Limb (tissue), 2 donors: Measurements from ENCODE around the gene ID1.
"Not testable (repeated sequence)": the region's sequence is repeated elsewhere in the genome, so short reads cannot be mapped to it uniquely, and the experiment has no call there.

ENCODE experiments used
- DNase-seq, 2 donors: peaks; one replicate each; pipeline ENCODE4 v3.0.0-alpha.2; 2016; ENCODE audit errors: extremely low spot score in 2 of 2

Gene ID1

GRCh38 chr20:31637660-31638059 lies 32.6 kb downstream of the ID1 start, which contains the start of gene COX4I2:
Gene COX4I2 (plus strand): TSS chr20:31637912. CDS start chr20:31639018, 1,106 bp downstream.
- no peak for DNase-seq

GRCh38 chr20:31638317-31638716 lies 33.2 kb downstream of the ID1 start:
- DNase-seq: no peak

DNA sequence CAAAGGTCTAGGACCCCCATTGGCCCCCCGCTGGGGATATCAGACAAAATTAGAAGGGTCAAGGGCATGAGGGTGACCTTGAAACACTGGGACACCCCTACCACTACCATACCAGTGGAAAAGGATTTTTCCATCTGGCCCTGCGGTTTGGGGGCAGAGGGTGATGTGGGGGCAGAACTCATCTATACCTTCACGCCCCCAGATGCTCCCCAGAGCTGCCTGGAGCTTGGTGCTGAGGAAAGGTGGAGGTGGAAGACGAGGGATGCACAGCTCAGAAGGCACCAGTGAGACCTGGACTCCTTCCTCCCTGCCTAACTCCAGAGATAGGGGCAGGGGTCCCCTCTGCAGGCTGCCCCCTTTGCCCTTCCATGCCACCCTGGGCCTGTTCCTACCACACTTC lies 33.7 kb downstream of the ID1 start:
- DNase-seq: no peak

- no peak for DNase-seq
These were observed 35.2 kb downstream of the ID1 start for GRCh38 chr20:31640259-31640658.

- DNase-seq: no peak
These were observed 36.3 kb downstream of the ID1 start for GRCh38 chr20:31641391-31641790.

- DNase-seq: no peak
These were observed 37.7 kb downstream of the ID1 start for GRCh38 chr20:31642837-31643236.

DNA sequence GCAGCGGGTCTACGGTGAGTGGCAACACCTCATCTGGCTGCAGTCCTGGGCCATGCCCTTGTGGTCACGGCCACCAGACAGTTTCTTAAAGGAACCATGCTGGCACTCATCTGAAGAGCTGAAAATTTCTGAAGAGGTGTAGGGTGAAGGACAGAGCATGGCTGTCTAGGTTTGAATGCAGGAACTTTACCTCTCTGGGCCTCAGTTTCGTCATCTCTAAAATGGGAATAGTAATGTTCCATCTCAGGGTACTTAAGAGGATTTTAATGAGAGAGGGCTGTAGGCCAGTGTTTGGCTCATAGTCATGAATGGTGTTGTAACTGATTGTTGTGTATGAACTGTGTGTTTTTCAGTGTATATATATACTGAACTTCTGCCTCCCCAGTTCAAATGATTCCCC lies 38.4 kb downstream of the ID1 start:
- no peak for DNase-seq

DNA sequence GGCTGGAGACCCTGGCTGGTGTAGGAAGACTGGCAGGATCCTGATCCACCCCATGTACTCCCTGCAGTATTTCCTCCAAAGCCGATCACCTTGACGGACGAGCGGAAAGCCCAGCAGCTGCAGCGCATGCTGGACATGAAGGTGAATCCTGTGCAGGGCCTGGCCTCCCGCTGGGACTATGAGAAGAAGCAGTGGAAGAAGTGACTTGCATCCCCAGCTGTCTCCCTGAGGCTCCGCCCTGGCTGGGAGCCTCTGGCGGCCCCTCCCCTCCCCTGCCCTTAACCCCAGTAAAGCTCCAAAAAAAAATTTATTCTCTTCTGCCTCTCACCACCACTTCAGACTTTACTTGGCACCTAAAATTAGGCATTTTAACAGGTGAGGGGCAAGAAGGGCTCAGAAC lies 39.6 kb downstream of the ID1 start:
- no peak for DNase-seq

GRCh38 chr20:31648104-31648503 lies 43.0 kb downstream of the ID1 start:
- not testable (repeated sequence) for DNase-seq

DNA sequence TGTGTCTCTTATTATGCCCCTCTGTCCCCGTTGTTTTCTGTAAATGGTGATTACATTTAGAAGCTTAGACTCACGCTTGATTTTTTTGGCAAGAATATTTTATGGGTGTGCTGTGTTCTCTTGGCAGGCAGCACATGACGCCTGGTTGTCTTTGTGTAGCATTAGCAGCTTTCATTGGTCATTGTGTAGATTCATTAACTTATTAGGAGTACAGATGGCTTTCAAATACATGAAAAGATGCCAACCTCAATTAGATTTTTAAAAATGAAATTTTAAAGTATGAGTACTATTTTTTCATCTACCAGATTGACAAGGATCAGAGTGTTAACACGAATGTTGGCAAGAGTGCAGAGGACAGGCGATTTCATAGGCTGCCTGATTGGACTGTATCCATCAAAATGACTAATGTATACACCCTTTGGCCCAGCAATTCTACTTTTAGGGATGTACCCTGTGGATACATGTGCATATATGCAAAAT lies 47.9 kb downstream of the ID1 start:
- no peak for DNase-seq

GRCh38 chr20:31653561-31653960 lies 48.5 kb downstream of the ID1 start:
- DNase-seq: no peak

DNA sequence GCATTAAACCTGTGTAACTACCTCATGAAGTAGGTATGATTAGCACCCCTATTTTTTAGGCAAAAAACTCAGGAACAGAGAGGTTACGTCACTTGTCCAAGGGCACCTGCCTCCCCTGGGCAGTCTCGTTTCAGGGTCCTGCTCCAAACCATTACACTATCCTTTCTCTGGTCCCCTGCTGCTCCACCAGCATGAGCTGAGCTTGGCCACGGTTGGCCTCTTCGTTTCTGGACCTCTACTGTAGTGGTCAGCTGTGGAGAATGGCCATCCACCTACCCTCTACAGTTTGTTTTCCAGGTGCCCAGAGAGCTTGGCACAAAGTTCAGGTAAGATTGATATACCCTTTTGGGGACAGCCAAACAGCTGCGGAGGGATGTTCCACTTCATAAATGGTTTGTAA lies 49.4 kb downstream of the ID1 start:
- DNase-seq: no peak
